ENCODE results near the gene LIPM.
"Not testable (repeated sequence)": the region's sequence is repeated elsewhere in the genome, so short reads cannot be mapped to it uniquely, and the experiment has no call there.

Gene LIPM

DNA sequence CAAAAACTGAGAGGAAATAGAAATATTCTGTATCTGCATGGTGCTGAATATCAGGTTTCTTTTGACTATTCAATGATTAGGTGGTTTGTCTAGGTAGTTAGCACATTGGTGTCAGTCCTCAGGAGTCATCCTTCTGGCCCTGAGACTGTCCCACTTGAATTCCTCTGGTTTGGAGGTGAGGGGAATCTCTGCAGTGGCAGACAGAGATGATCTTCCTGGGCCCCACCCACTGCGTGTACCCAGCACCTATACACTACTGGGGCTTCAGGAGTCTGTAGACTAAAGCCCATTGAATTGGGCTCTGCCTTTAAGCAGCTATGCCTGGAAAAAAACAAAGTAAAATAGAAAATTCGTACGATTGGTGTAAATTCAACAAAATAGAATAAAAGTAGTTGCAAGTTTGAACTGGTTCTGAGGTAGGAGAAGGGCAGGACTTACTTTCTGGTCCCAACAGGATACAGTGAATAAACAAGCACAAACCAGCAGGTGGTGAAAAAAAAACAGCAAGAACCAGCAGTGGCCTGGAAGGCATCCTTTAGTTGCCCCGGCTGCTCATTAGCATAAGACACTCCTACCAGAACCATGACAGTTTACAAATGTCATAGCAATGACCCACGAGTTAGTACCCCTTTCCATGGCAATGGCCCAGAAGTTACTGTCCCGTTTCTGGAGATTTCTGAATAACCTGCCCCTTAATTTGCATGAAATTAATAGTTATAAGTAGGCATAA lies 1.7 kb downstream of the LIPM start:
- DNase-seq = no peak

DNA sequence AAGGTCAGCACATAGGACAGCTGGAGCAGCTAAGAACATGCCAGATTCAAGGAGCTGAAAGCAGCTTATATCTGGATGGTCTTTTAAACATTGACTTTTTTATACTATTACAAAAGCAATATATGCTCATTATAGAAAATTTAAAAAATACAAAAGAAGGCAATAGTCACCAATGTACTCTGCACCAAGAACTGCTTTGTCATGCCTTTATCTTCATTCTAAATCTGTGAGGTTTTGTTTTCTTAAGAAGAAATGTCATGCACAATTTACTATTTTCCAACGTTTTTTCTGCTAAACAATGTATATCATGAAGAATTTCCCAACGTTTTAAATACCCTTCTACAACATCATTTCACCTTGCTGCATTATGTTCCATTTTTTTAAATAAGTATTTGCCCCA lies 2.8 kb downstream of the LIPM start:
- DNase-seq = no peak

DNA sequence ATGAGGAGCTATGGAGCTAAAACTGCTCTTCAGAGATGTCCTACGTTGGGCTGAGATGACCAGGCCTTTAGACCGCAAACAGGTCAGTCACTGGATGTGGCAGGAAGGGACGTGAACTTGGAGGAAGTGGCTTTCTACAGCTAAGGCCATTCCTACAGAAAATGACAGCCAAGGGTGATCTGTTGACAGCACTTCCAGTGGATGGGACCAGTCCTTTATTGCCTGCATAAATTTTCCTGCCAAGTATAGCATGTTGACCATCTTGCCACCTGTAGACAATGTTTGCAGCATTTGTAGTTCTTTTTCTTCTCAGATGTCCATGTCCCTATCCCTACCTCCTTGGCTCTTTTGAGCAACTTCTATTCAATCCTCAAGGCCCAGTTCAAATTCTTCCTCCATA lies 3.4 kb downstream of the LIPM start:
- no peak for DNase-seq

DNA sequence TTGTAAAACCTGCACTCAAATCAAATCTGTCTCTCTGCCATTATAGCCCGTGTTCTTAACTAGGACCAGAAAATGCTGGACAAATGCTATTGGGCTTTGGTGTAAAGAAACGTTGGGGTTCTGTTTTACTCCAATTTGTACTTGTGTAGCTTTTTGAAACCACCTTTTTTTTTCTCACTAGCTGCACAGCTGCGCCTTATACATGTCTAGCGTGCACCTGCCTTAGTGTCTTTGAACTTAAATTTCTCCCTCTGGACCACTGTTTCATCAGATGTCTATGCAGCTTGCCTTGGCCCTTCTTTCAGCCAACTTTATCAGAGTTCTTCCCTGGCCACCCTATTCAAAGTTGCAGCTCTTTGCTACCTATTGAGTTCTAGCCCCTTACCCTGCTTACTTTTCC lies 7.1 kb downstream of the LIPM start:
- no peak for DNase-seq

DNA sequence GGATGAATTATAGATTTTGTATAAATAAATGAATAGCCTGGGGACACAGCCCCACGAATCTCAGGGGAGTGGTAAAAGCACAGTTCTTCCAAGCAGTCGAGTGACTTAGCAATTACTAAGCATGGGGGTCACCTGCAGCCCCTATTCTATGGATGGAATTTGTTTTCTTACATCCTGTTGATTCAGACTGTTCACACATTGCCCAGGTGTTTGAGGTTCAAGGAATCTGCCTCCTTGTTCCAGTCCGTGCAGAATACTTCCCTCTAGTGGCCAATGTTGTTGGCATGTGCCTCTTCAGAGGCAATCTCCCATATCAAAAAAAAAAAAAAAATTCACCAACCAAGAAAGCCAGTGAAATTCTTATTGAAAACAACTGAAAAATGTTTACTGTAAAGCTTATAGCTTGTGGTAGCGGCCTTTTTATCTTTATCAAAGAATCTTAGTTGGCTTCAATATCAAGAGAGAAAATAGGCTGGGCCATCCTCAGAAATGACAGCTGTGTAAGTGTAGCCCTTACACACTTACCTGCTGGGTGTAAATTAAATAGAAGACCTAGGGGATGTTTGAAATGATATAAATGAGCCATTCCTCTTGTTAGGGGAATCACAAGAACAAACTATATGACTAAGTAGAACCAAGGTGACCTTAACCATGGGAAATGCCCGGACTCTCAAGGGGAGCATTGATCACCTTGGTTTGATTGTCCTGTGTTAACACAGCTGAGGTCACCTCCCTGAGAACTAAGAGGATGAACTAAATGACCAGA lies 7.8 kb downstream of the LIPM start:
- peak; percentile 27 for DNase-seq

DNA sequence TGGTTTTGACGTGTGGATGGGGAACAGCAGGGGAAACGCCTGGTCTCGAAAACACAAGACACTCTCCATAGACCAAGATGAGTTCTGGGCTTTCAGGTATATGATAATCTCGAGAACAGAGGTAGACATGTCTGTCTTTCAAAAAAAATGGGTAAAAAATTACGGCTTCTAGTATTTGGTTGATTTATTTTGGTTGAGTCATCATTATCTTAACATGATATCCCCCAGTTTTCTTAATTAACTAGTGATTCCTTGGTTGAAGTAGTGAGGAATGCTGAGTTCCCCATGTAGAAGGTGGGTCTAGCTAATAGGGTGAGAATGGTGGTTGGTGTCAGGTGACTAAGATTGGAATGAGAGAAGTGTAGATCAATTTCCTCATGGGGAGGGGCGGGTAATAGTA lies 10.7 kb downstream of the LIPM start:
- DNase-seq = no peak

DNA sequence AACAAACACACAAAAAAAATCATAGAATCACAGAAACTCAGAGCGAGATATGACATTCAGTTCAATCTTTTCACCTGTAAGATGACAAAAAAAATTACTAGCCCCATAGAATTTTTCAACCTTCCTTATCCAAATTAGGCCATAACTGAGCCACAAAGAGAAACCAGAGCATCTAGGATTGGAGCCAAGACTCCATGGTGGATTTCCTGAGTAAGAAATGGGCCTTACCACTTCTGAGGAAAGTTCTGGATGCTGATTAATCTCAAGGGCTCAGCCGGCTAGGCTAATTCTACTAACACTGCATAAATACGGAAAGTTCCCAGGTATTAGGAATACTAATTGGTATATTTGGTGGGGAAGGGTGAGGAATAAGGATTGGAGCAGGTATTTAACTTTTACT lies 16.8 kb downstream of the LIPM start:
- DNase-seq = peak; percentile 16

DNA sequence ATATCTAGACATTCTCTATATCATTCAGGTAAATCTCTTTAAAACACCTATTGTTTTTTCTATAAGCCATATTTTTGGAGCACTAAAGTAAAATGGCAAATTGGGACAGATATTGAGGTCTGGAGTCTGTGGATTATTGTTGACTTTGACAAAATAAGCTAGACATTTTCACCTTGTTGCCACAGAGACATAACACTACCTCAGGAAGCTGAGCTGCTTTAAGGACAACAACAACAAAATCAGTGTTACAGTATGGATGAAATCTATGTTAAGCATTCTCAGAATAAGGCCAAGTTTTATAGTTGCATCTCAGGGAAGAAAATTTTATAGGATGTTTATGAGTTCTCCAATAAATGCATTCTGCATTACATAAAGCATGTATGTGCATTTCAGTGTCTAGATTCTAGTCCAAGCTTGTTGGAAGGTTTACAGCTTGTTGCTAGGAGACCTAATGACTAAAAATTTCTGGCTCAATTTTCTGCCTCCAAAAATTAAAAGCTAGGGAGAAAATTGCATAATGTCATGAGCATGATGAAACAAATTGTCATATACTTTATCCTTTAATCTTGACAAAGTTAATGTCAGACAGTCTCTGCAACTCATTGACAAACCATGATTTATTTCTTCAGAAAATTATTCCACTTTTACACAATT lies 18.3 kb downstream of the LIPM start:
- DNase-seq = peak; percentile 48

DNA sequence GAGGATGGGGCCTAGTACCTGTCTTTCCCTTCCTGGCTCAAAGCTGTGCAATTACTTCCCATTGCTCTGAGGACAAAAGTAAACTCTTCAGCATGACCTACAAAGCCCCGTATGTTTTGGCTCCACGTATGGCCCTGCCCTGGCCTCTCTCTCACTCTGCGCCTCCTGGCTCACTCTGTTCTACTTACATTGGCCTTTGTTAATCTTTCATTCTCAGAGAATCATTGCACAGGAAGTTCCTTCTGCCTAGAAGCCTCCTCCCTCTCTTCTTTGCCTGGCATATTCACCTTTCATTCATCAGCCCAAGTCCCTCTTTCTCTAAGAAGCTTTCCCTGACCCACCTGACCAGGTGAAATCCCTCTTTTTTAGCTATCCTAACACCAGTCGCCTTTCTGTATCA lies 23.9 kb downstream of the LIPM start:
- no peak for DNase-seq

DNA sequence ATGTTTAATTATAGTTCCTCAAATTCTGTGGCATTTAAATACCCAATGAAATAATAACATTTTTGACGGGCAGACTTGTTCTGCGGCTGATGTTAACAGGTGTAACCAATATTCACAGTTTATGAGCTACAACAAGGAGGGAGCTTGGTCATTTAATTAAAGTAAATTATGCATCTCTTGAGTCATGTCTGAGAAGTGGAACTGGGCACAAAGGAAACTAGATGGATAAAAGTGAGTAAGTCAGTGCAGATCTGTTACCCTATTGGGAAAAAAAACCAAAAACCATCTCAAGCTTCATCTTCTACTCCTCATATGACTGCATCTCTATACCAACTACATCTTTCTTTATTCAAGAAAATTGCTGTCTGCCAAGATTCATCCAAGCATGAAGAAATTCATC lies 25.1 kb downstream of the LIPM start:
- DNase-seq = no peak

DNA sequence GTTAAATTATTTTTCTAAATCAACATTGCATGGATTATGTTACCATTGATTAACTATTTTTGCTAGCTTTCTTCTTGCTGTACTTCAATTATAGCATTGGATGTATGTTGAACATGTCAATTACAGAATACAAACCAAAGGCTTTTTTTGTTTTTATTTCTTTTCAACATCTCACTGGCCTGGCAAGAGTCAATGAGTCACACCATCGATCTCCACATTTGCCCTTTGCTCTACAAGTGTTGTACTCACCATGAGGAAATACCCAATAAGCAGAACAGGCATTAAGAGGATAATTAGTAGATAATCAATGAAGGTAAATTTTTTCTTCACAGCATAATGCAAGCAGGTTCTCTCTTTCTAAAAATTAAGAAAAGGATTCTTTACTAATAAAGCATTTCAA lies 25.8 kb downstream of the LIPM start:
- no peak for DNase-seq

DNA sequence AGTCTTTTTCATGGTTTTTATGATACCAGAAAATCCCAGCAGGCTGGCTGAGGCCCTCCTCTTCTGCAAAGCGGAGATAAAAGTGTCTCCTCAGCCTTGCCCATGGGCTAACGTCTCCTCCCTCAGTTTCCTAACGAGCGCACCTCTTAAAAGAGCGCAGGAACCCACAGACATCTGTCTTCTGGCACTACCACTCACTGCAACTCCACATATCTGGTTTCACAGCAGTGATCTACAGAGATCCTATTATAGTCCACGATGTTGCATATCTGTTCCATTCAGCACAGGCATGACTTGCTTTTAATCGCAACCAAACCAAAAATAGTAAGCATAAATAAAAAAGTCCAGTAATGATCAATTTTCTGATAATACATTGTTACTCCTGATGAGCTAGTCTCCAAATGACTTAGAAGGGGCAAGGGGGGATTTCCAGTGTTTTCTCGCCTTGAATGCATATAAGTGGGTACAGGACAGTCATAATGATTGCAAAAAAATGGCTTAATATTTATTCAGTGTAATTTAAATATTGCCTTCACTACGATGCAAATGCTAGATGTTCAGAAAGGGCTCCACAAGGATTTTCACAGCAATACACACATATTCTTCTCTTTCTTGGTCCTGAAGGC lies 28.2 kb downstream of the LIPM start:
- DNase-seq = no peak

DNA sequence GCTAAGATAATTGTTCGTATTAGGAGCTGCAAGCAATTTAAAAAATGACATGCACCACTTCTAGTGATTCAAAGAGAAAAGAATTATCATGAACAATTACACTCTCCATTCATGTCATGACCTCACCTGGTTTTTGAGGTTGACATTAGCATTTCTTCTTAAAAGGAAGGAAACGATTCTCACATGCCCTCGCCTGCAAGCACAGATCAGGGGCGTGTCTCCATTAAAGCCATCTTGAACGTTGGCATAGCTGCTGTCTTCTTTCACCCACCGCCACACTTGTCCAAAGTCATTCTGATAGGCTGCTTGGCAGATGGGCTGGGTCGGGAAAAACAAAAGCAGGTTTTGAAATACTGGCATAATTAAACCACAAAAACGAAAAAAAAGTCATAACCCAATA lies 29.2 kb downstream of the LIPM start:
- no peak for DNase-seq

DNA sequence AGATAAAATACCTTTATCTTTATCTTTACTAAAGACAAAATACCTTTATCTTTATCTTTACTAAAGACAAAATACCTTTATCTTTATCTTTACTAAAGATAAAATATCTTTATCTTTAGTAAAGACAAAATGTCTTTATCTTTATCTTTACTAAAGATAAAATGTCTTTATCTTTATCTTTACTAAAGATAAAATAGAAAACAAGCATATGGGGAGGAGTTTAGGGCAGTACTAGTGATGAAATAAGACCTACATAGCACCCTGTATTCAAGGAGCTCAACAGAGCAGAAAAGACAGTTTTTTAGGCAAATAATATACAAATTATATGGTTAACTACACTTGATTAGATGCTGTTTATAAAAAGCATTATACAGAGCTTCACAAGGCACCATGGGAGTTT lies 29.8 kb downstream of the LIPM start:
- no peak for DNase-seq

DNA sequence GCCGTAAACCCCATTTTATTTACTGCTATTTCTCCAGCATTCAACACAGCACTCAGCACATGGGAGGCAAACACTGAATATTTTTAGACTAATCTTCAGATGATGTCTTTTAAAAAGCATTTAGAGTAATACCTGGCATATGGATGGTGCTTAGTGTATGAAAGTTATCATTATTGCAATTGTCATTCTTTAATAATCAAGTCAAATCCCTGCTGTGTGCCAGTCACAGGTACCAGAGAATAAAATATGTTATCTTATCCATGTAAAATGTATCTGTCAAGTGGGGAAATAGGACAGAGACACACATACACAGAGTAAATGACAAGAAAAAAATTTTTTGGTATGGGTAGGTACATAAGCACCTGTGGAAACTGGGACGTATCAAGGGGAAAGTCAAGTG lies 30.6 kb downstream of the LIPM start:
- DNase-seq = no peak

DNA sequence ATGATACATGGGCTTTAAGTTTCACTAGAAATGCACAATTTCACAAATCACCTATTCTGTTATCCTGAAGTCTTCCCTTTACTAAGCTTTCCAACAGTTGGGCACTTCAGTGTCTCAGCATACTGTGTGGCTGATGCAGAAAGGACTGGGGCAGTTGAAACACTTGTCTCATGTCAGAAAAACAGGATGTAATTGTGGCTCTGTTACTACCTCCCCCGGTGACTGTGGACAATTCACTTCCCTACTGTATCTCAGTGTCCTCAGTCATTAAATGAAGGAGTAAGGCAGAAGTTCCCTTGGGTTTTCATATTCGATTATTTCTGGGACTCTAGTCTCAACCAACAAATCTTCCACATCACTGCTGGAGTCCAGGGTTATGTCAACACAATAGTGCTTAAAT lies 31.2 kb downstream of the LIPM start:
- no peak for DNase-seq

DNA sequence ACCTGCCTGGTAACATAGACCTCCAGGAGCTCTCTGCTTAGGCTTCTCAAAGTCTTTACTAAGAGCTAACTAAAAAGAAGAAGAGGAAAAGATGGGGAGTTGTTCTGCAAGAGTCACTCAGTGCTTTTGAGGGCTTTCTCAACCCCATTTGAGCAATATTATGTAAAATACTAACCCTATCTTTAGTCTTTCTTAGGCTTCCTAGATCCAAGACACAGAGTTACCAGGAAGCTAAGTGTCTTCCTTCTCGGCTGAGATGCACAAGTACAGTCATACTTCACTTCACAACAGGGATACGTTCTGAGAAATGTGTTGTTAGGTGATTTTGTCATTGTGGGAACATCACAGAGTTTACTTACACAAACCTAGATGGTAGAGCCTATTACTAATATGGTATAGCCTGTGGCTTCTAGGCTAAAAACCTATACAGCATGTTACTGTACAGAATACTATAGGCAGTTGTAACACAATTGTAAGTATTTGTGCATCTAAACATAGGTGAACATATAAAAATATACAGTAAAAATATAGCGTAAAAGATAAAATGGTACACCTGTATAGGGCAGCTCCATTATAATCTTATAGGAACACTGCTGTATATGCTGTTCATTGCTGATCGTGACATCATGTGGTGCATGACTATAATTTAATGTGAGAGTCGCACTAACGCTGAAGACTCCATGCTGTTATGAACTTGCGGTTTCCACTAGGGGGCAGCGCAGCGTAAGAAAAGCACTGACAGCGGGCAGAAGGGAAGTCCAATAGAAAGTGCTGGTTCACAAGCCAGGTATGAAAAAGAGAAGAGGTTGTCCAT lies 32.8 kb downstream of the LIPM start:
- DNase-seq = peak; percentile 68

DNA sequence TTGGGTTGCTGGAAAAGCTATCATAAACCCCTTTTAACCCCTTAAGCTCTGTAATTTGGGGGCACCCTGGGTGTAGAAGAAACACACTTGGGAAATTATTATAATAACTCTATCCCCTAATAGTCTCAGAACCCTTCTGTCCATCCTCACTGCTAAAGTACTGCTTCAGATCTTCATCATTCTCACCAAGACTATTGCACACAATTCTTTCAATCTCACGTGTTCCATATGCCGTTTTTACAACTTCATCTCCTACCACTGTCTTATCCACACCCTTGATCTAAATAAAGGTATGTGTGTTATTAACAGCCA lies 33.3 kb downstream of the LIPM start:
- DNase-seq = no peak

DNA sequence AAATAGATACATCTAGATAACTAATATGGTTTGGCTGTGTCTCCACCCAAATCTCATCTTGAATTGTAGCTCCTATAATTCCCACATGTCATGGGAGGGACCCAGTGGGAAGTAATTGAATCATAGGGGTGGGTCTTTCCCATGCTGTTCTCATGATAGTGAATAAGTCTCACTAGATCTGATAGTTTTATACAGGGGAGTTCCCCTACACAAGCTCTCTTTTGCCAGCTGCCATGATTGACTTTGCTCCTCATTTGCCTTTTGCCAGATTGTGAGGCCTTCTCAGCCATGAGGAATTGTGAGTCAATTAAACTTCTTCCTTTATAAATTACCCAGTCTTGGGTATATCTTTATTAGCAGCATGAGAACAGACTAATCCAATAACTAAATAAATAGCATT lies 35.1 kb downstream of the LIPM start:
- DNase-seq = not testable (repeated sequence)

DNA sequence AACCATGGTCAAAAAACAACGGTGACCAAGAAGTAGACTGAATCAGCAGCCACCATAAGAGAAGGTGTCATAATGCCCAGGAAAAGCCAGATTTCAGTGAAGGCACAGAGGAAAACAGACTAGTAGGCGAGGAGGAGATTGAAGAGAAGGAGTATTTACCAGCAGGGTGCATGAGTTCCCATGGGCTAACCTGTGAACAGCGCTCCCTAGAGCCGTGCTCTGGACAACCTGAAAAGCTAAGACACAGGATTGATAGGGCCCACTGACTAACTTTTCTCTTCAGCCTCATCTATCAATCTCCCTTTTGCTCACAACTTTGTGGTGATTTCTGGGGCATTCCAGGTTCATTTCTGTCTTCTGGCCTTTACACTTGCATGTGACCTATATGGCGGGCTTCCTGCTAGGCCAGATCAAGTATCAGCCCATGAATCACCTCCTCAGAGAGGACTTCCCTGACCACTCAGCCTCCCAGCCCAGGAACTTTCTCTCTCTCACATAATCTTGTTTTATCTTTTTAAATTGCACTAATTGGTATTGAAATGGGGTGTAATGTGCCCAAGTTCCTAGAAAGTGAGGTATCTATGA lies 36.3 kb downstream of the LIPM start:
- no peak for DNase-seq

DNA sequence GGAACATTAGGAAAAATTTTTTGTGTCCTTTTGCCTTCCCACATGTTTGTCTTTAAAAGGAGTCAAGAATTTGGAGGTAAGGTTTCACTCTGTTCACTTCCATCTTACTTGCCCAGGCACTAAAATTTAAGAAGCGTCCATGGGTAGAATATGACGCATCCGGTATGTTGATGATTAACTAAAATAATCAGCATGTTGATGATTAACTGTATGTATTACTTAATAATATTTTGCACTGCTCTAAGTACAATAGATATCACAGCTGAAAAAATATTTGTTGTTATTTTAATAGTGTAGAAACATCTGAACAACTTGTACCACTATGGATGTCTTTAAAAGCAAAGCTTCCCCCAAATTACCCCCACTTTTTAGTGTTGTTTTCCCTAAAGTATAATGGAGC lies 37.6 kb downstream of the LIPM start:
- no peak for DNase-seq

DNA sequence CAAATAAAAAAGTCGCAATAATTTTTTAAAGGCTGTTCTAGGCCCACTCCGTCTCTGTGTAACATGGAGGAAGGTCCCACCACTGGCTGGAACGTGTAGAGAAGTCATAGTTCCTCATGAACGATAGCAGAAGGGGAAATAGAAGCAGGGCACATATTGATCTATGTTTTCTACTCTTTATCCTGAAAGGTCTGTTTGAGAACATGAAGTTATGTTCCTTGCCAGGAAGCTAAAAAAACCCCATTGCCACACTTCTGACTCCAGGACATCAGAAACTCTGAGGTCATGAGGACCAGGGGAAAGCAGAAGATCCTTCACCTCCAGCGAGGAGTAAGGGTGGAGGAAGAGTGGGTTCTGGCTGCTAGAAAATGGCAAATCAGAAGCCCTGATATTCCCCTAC lies 38.4 kb downstream of the LIPM start:
- no peak for DNase-seq

All from NCI-H226 (cell line).